Neural crest cell (in vitro differentiated cells): ENCODE results near the gene C2CD4B. TPM values are rescaled to one million over a fixed set of nuclear protein-coding genes. Genes with fewer than 3 reads are reported as not detected.
A peak's percentile ranks its signal among the peaks of the same experiment; 100 is the strongest.

Experiments
- DNase-seq: peaks from one replicate; pipeline ENCODE4 v3.0.0; 2021; ENCODE audit warnings: low read depth, mixed read lengths, low spot score
- H3K27ac Mint-ChIP-seq: one replicate; pipeline ENCODE4 v1.8.0; 2021; ENCODE audit warnings: mild to moderate bottlenecking, mixed read lengths; ENCODE audit not compliant: unreplicated experiment
- H3K27me3 Mint-ChIP-seq: 2 replicates; pipeline ENCODE4 v1.8.0; 2021; ENCODE audit warnings: low read depth, mild to moderate bottlenecking, mixed read lengths
- H3K36me3 Mint-ChIP-seq: 2 replicates; pipeline ENCODE4 v1.8.0; 2021; ENCODE audit warnings: low read depth, mild to moderate bottlenecking, mixed read lengths
- H3K4me1 Mint-ChIP-seq: 2 replicates; pipeline ENCODE4 v1.8.0; 2021; ENCODE audit warnings: mixed read lengths
- H3K4me3 Mint-ChIP-seq: one replicate; pipeline ENCODE4 v1.8.0; 2021; ENCODE audit warnings: mild to moderate bottlenecking, mixed read lengths
- H3K9me3 Mint-ChIP-seq: 2 replicates; pipeline ENCODE4 v1.8.0; 2021; ENCODE audit warnings: mixed read lengths
- total RNA-seq: library from RNA; stranded (reverse); gene quantifications from 2 replicates; pipeline ENCODE4 v1.2.1, GENCODE V29; 2021
- TF ChIP-seq, protein P1 (sequence below): fragments of 200-600 bp; sonication (generic); conservative IDR thresholded peaks from 2 replicates; pipeline ENCODE4 v1.5.0; 2021; ENCODE audit warnings: antibody characterized with exemption, mild to moderate bottlenecking

C2CD4B gene
- total RNA-seq, 1 donor from 2014 or later = not detected

DNA sequence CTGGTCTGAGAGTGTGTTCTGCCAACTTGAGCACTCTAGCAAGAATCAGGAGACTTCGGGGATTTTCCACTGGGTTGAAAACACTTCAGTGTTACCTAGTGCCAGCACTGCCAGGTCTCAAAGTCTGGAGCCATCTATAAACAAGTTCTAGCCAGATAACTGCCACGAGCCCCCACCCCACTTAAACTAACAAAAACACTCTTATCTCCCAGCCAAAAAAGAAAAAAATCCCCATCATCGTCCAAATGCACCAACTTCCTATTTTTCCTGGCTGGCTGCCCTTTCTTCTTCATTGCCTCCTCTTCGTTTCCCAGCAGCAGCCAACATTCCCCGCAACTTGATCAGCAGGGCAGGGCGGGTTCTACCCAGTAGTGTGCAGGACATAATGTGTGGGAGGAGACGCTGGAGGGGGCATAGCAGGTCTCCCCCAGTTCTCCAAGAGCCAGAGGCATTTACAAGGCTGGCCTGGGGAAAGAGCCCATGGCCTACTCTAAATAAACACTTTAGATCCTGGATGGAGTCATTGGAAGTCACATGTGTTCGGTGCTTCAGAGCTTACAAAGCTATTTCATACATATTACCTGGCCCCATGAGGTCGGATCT, 29.5 kb downstream of the C2CD4B start:
- H3K27ac Mint-ChIP-seq = no peak overlapping the region

DNA sequence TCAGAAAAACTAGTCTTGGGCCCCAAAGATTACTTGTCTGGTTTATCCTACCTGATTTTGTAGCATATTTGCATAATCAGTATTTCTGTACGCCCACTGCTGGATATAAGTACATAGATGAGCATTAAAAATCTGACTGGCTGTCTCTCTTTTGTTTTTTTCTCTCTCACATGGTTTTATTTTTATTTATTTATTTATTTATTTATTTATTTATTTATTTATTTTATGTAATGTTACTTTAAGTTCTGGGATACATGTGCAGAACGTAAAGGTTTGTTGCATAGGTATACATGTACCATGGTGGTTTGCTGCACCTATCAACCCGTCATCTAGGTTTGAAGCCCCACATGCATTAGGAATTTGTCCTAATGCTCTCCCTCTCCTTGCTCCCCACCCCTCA, 31.9 kb downstream of the C2CD4B start:
- no peak for DNase-seq
- no peak overlapping the region for H3K4me3 Mint-ChIP-seq

More for the DNA sequence above, 29.5 kb downstream of the C2CD4B start:
- peaks cover 5% of the 10 kb centered on the region for H3K9me3 Mint-ChIP-seq
- DNase-seq = no peak
- TF ChIP-seq, protein P1, sequence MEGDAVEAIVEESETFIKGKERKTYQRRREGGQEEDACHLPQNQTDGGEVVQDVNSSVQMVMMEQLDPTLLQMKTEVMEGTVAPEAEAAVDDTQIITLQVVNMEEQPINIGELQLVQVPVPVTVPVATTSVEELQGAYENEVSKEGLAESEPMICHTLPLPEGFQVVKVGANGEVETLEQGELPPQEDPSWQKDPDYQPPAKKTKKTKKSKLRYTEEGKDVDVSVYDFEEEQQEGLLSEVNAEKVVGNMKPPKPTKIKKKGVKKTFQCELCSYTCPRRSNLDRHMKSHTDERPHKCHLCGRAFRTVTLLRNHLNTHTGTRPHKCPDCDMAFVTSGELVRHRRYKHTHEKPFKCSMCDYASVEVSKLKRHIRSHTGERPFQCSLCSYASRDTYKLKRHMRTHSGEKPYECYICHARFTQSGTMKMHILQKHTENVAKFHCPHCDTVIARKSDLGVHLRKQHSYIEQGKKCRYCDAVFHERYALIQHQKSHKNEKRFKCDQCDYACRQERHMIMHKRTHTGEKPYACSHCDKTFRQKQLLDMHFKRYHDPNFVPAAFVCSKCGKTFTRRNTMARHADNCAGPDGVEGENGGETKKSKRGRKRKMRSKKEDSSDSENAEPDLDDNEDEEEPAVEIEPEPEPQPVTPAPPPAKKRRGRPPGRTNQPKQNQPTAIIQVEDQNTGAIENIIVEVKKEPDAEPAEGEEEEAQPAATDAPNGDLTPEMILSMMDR = no peak
- no peak overlapping the region for H3K4me3 Mint-ChIP-seq
- H3K4me1 Mint-ChIP-seq = no peaks in the 10 kb centered on the region
- H3K36me3 Mint-ChIP-seq = no peaks in the 10 kb centered on the region
- H3K27me3 Mint-ChIP-seq = peaks cover 2% of the 10 kb centered on the region

DNA sequence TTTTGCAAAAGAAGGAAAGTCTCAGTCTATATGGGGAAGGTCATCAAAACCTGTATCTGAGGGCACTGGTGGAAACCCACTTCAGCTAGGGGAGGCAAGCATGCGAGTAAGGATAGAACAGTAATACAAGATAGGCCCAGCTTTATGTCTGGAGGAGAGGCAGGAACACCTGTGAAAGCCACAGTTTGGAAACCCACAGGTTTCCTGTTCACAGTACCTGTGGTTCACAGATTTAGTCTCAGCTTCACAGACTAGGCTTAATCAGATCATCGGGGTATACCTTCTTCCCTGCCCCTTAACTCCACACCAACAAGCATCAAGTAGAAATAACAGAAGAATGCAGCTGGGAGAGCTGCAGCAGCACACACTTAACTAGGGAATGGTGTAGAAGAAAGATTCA, 36.2 kb downstream of the C2CD4B start:
- Mint-ChIP-seq H3K27ac (no peak overlapping the region), H3K27me3 (no peaks in the 10 kb centered on the region), H3K4me3 (no peak overlapping the region), H3K4me1 (no peaks in the 10 kb centered on the region), H3K36me3 (no peaks in the 10 kb centered on the region), H3K9me3 (peaks cover 10% of the 10 kb centered on the region)
- TF ChIP-seq, protein P1 = no peak
- no peak for DNase-seq

More for the DNA sequence above, 31.9 kb downstream of the C2CD4B start:
- H3K27me3 Mint-ChIP-seq = no peaks in the 10 kb centered on the region
- no peaks in the 10 kb centered on the region for H3K4me1 Mint-ChIP-seq
- H3K9me3 Mint-ChIP-seq = peaks cover 5% of the 10 kb centered on the region
- no peaks in the 10 kb centered on the region for H3K36me3 Mint-ChIP-seq
- H3K27ac Mint-ChIP-seq = no peak overlapping the region
- TF ChIP-seq, protein P1 = no peak

DNA sequence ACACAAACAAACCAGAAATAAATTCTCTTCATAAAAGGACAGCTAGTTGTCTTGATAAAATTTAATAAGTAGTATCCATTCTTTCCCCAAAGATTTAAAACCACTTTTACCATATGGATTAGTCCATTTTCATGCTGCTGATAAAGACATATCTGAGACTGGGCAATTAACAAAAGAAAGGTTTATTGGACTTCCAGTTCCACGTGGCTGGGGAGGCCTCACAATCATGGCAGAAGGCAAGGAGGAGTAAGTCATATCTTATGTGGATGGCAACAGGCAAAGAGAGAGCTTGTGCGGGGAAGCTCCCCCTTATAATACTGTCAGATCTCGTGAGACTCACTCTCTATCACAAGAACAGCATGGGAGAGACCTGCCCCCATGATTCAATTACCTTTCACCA, 38.7 kb downstream of the C2CD4B start:
- H3K4me3 Mint-ChIP-seq = no peak overlapping the region
- no peaks in the 10 kb centered on the region for H3K27me3 Mint-ChIP-seq
- H3K9me3 Mint-ChIP-seq = peaks cover 6% of the 10 kb centered on the region
- no peaks in the 10 kb centered on the region for H3K36me3 Mint-ChIP-seq
- no peak for DNase-seq
- TF ChIP-seq, protein P1 = no peak
- H3K27ac Mint-ChIP-seq = no peak overlapping the region
- no peaks in the 10 kb centered on the region for H3K4me1 Mint-ChIP-seq

DNA sequence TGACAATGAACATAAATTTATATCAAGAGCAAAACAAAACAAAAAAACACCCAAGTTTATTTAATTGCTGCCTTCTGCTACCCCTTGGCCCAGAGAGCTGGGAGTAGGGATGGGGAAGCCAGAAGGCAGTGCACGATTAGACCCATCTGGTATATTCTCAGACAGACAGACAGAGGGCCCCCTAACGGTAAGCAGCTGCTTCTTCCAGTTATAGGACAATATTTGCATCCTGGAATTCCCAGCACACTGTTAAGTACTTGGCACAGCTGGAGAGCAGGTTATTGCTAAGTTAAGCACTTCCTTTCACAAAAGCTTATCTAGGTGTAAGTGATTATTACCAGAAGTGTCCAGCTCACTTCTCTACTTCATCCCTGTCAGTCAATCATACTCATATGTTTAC, 39.3 kb downstream of the C2CD4B start:
- no peaks in the 10 kb centered on the region for H3K27me3 Mint-ChIP-seq
- DNase-seq = no peak
- no peak overlapping the region for H3K4me3 Mint-ChIP-seq
- no peak overlapping the region for H3K27ac Mint-ChIP-seq
- TF ChIP-seq, protein P1 = peak; percentile 39
- no peaks in the 10 kb centered on the region for H3K4me1 Mint-ChIP-seq
- H3K9me3 Mint-ChIP-seq = peaks cover 6% of the 10 kb centered on the region
- H3K36me3 Mint-ChIP-seq = no peaks in the 10 kb centered on the region

DNA sequence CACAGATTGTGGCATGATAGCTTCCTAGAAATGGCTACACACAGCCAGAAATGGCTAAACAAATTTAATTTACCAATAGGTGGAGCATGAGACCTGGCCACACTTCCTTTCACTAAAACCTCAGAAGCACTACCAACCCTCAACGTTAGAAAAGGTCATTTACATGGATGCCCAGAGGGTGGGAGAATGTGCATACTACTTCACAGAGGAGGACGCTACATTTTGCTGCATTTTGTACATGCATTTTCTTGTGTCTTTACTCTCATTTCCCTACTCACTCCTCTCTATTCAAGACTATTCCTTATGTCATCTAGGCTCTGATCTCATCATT, 40.1 kb downstream of the C2CD4B start:
- Mint-ChIP-seq H3K4me1 (peaks cover 1% of the 10 kb centered on the region), H3K9me3 (peaks cover 9% of the 10 kb centered on the region), H3K27me3 (no peaks in the 10 kb centered on the region), H3K4me3 (no peak overlapping the region), H3K27ac (no peak overlapping the region), H3K36me3 (no peaks in the 10 kb centered on the region)
- TF ChIP-seq, protein P1 = no peak
- no peak for DNase-seq
